Measurements from ENCODE around the gene SAMD4A.
"Not testable (repeated sequence)": the region's sequence is repeated elsewhere in the genome, so short reads cannot be mapped to it uniquely, and the experiment has no call there.

The SAMD4A gene

DNA sequence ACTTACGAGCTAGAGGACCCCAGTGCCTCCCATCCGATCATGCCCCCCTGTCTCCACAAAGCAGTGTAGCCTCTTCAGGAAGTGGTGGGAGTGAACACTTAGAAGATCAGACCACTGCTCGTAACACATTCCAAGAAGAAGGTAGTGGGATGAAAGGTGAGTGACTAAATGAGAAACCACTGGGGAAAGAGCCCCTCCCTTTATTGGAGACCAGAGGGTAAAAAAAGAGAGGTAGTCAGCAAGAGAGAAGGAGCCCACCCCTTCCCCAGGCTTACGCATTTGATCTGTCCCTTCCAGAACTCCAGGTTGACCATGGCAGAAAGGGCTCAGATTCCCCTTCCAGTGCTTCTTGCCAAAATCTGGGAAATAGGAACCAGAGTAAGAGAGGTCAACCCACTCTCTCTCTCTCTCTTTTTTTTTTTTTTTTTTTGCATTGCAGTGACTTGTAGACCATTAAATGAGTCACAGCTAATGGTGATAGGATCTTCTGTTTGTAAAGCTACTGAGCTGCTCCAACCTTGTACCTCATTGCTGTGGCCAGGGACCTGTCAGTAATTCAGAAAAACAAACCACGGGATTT is 170.3 kb downstream of the SAMD4A start:
- Histone ChIP-seq H3K4me1 (ENCODE audit: control insufficient read depth, insufficient read depth, low read length) (no peaks in the 10 kb centered on the region), H3K27me3 (ENCODE audit: control insufficient read depth, insufficient read depth, low read length, poor library complexity, severe bottlenecking) (no peaks in the 10 kb centered on the region), H3K27ac (ENCODE audit: insufficient read depth, low read depth, low read length, poor library complexity, severe bottlenecking) (no peak overlapping the region), H3K4me3 (ENCODE audit: insufficient read depth, low read depth, low read length) (no peak overlapping the region), H3K9me3 (ENCODE audit: control insufficient read depth, low read length) (no peaks in the 10 kb centered on the region), H3K36me3 (ENCODE audit: control insufficient read depth, insufficient read depth, low read length) (no peaks in the 10 kb centered on the region)
- 93 to 96% methylated on average over 4 to 5 of the region's 5 CpGs for WGBS, 2 experiments

DNA sequence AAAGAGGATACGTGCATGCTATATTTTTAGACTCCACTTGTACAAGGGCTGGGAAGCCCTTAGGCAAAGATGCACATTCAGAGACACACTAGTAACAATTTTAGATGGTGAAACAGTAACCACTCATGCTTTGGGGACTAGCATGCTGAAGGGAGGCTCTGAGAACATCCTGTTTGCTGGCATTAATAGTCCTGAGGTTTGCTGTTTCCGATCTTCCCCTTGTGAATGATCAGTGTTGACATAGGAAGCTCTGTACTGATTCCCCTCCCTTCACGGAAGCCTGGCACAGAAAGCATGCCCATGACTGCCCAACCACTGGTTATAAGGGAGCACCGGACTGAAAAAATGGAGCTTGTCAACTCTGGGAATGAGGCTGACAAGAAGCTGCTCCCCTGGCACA is 171.1 kb downstream of the SAMD4A start:
- Histone ChIP-seq H3K36me3 (ENCODE audit: control insufficient read depth, insufficient read depth, low read length) (no peaks in the 10 kb centered on the region), H3K9me3 (ENCODE audit: control insufficient read depth, low read length) (no peaks in the 10 kb centered on the region), H3K4me1 (ENCODE audit: control insufficient read depth, insufficient read depth, low read length) (no peaks in the 10 kb centered on the region), H3K27ac (ENCODE audit: insufficient read depth, low read depth, low read length, poor library complexity, severe bottlenecking) (no peak overlapping the region), H3K27me3 (ENCODE audit: control insufficient read depth, insufficient read depth, low read length, poor library complexity, severe bottlenecking) (no peaks in the 10 kb centered on the region), H3K4me3 (ENCODE audit: insufficient read depth, low read depth, low read length) (no peak overlapping the region)
- 88 to 93% methylated on average over 4 of the region's 4 CpGs for WGBS, 2 experiments

DNA sequence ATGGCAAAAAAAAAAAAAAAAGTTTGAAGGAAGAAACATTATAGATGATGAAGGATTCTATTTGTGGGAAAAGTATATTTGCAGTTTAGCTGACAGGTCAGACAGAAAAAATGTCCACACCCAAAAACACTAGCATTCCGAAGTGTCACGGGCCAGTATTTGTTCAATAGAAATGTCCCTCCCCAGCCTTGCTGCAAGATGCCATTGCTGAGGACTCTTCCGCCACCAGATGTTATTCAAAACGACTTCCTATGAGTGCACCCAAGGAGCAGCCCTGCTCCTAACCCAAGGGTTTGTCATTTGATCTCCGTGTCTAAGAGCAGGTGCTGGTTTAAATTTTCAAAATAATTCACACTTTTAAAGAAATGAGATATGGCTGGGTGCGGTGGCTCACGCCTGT is 172.6 kb downstream of the SAMD4A start:
- Histone ChIP-seq H3K9me3 (ENCODE audit: control insufficient read depth, low read length) (no peaks in the 10 kb centered on the region), H3K36me3 (ENCODE audit: control insufficient read depth, insufficient read depth, low read length) (no peaks in the 10 kb centered on the region), H3K4me3 (ENCODE audit: insufficient read depth, low read depth, low read length) (no peak overlapping the region), H3K4me1 (ENCODE audit: control insufficient read depth, insufficient read depth, low read length) (no peaks in the 10 kb centered on the region), H3K27ac (ENCODE audit: insufficient read depth, low read depth, low read length, poor library complexity, severe bottlenecking) (no peak overlapping the region), H3K27me3 (ENCODE audit: control insufficient read depth, insufficient read depth, low read length, poor library complexity, severe bottlenecking) (no peaks in the 10 kb centered on the region)
- WGBS, 2 experiments: 92 to 94% methylated on average over 7 of the region's 7 CpGs

DNA sequence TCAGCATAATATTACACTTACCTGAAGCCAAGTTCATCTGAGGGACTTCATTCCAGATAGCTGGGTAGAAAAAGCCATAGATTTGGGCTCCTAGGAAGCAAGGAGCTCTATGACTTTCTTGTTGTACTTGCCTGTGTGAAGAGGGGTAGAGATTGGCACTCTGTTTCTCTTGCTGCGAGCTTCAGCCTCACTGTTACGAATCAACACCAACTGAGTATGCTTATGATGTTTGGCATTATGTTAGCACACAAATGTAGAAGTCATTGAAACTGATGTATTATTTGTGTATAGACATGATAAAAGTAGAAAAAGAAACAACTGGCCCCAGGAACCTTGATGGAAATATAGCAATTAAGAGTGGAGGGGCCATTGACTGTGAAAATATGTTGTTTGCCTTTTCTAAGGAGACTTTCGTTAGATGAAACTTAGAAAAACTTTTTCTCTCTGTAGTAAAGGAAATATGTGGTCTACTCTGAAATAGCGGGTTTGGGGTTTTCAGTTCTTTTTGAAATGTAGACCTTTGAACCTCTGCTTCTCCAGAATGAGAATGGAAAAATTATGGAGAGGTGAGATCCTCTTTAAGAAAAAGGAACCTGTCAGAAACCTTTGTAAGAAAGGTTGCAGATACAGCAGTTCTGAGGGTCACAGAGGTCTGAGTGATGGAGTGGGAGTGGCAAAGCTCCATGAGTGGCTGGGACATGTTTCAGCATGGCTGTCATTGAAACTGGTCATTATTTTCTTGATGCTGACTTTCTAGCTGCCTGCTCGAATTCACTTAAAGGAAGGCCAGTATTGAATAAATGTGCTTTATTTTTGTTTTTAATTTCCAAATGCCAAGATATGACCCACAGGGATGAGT is 175.8 kb downstream of the SAMD4A start:
- no peaks in the 10 kb centered on the region for H3K27me3 ChIP-seq (ENCODE audit: control insufficient read depth, insufficient read depth, low read length, poor library complexity, severe bottlenecking)
- H3K4me3 ChIP-seq (ENCODE audit: insufficient read depth, low read depth, low read length): no peak overlapping the region
- H3K4me1 ChIP-seq (ENCODE audit: control insufficient read depth, insufficient read depth, low read length): no peaks in the 10 kb centered on the region
- no peaks in the 10 kb centered on the region for H3K9me3 ChIP-seq (ENCODE audit: control insufficient read depth, low read length)
- WGBS, 2 experiments: 91 to 92% methylated on average over 5 of the region's 5 CpGs
- H3K27ac ChIP-seq (ENCODE audit: insufficient read depth, low read depth, low read length, poor library complexity, severe bottlenecking): no peak overlapping the region
- no peaks in the 10 kb centered on the region for H3K36me3 ChIP-seq (ENCODE audit: control insufficient read depth, insufficient read depth, low read length)

DNA sequence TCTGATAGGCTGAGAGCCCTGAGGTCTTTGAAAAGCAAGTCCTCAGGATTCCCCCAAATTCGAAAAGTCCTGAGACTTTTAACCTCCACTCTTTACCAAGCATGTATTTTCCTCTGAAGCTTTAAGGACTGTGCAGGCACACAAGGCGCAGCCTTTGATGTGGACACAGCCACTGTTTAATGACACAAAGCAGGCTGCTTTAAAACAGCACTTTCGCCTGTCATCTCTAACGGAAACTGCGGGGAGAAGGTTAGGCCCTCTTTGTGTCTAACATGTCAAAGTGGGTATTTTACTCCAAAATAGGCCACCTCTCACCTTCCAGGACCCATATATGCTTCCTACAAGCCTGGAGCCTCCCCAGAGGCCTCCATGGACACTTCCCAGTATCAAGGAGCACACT is 176.5 kb downstream of the SAMD4A start:
- Histone ChIP-seq H3K9me3 (ENCODE audit: control insufficient read depth, low read length) (no peaks in the 10 kb centered on the region), H3K4me1 (ENCODE audit: control insufficient read depth, insufficient read depth, low read length) (no peaks in the 10 kb centered on the region), H3K4me3 (ENCODE audit: insufficient read depth, low read depth, low read length) (no peak overlapping the region), H3K36me3 (ENCODE audit: control insufficient read depth, insufficient read depth, low read length) (no peaks in the 10 kb centered on the region), H3K27me3 (ENCODE audit: control insufficient read depth, insufficient read depth, low read length, poor library complexity, severe bottlenecking) (no peaks in the 10 kb centered on the region), H3K27ac (ENCODE audit: insufficient read depth, low read depth, low read length, poor library complexity, severe bottlenecking) (no peak overlapping the region)
- 93 to 97% methylated on average over 5 of the region's 5 CpGs for WGBS, 2 experiments

GRCh38 chr14:54746019-54746418 is 179.1 kb downstream of the SAMD4A start:
- Histone ChIP-seq H3K27ac (ENCODE audit: insufficient read depth, low read depth, low read length, poor library complexity, severe bottlenecking) (no peak overlapping the region), H3K9me3 (ENCODE audit: control insufficient read depth, low read length) (no peaks in the 10 kb centered on the region), H3K27me3 (ENCODE audit: control insufficient read depth, insufficient read depth, low read length, poor library complexity, severe bottlenecking) (no peaks in the 10 kb centered on the region), H3K4me3 (ENCODE audit: insufficient read depth, low read depth, low read length) (no peak overlapping the region), H3K36me3 (ENCODE audit: control insufficient read depth, insufficient read depth, low read length) (no peaks in the 10 kb centered on the region), H3K4me1 (ENCODE audit: control insufficient read depth, insufficient read depth, low read length) (no peaks in the 10 kb centered on the region)
- 89 to 90% methylated on average over 3 of the region's 3 CpGs for WGBS, 2 experiments

DNA sequence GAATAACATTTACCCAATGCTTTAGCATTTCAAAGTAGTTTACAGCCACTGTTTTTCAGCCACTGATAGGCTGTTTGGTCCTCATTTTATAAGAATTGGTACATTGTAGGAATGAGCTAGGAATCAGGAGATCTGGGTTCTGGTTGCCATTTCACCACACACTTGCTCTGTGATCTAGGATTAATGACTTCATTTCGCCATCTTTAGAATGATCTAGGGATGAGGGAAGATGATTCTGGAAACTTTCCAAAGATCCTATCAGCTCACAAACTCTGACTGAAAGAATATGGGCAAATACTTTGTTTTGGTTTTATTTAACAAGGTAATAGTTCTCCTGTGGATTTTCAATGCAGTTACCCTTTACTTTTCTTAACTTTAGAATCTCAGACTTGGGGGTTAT is 180.7 kb downstream of the SAMD4A start:
- Histone ChIP-seq H3K27me3 (ENCODE audit: control insufficient read depth, insufficient read depth, low read length, poor library complexity, severe bottlenecking) (no peaks in the 10 kb centered on the region), H3K4me3 (ENCODE audit: insufficient read depth, low read depth, low read length) (no peak overlapping the region), H3K4me1 (ENCODE audit: control insufficient read depth, insufficient read depth, low read length) (no peaks in the 10 kb centered on the region), H3K9me3 (ENCODE audit: control insufficient read depth, low read length) (no peaks in the 10 kb centered on the region), H3K36me3 (ENCODE audit: control insufficient read depth, insufficient read depth, low read length) (no peaks in the 10 kb centered on the region), H3K27ac (ENCODE audit: insufficient read depth, low read depth, low read length, poor library complexity, severe bottlenecking) (no peak overlapping the region)
- WGBS, 2 experiments: 100% methylated on average over 1 of the region's 1 CpG

- no peak overlapping the region for H3K27ac ChIP-seq (ENCODE audit: insufficient read depth, low read depth, low read length, poor library complexity, severe bottlenecking)
- 79 to 90% methylated on average over 3 to 4 of the region's 4 CpGs for WGBS, 2 experiments
- no peaks in the 10 kb centered on the region for H3K27me3 ChIP-seq (ENCODE audit: control insufficient read depth, insufficient read depth, low read length, poor library complexity, severe bottlenecking)
- no peaks in the 10 kb centered on the region for H3K4me1 ChIP-seq (ENCODE audit: control insufficient read depth, insufficient read depth, low read length)
- no peaks in the 10 kb centered on the region for H3K36me3 ChIP-seq (ENCODE audit: control insufficient read depth, insufficient read depth, low read length)
- no peaks in the 10 kb centered on the region for H3K9me3 ChIP-seq (ENCODE audit: control insufficient read depth, low read length)
- H3K4me3 ChIP-seq (ENCODE audit: insufficient read depth, low read depth, low read length): no peak overlapping the region
Measured at GRCh38 chr14:54749180-54749579, 182.3 kb downstream of the SAMD4A start.

GRCh38 chr14:54749727-54750126 is 182.8 kb downstream of the SAMD4A start:
- Histone ChIP-seq H3K27ac (ENCODE audit: insufficient read depth, low read depth, low read length, poor library complexity, severe bottlenecking) (no peak overlapping the region), H3K36me3 (ENCODE audit: control insufficient read depth, insufficient read depth, low read length) (no peaks in the 10 kb centered on the region), H3K27me3 (ENCODE audit: control insufficient read depth, insufficient read depth, low read length, poor library complexity, severe bottlenecking) (no peaks in the 10 kb centered on the region), H3K4me1 (ENCODE audit: control insufficient read depth, insufficient read depth, low read length) (no peaks in the 10 kb centered on the region), H3K4me3 (ENCODE audit: insufficient read depth, low read depth, low read length) (no peak overlapping the region), H3K9me3 (ENCODE audit: control insufficient read depth, low read length) (no peaks in the 10 kb centered on the region)
- WGBS, 2 experiments: 91 to 93% methylated on average over 5 of the region's 5 CpGs

GRCh38 chr14:54752611-54753010 is 185.7 kb downstream of the SAMD4A start:
- H3K27ac ChIP-seq (ENCODE audit: insufficient read depth, low read depth, low read length, poor library complexity, severe bottlenecking); H3K4me1 ChIP-seq (ENCODE audit: control insufficient read depth, insufficient read depth, low read length); H3K36me3 ChIP-seq (ENCODE audit: control insufficient read depth, insufficient read depth, low read length); H3K27me3 ChIP-seq (ENCODE audit: control insufficient read depth, insufficient read depth, low read length, poor library complexity, severe bottlenecking); H3K4me3 ChIP-seq (ENCODE audit: insufficient read depth, low read depth, low read length); H3K9me3 ChIP-seq (ENCODE audit: control insufficient read depth, low read length): not testable (repeated sequence)
- 93 to 97% methylated on average over 9 of the region's 9 CpGs for WGBS, 2 experiments
